Measurements from ENCODE around the gene RAD51B. TPM values are rescaled to one million over a fixed set of nuclear protein-coding genes. Genes with fewer than 3 reads are reported as not detected.

The RAD51B gene
- total and polyA plus RNA-seq, 2 of the 13 experiments (the other 11 are each of a cell fraction or from before 2014, with no cell fraction given) = 7.0 to 9.5 TPM

DNA sequence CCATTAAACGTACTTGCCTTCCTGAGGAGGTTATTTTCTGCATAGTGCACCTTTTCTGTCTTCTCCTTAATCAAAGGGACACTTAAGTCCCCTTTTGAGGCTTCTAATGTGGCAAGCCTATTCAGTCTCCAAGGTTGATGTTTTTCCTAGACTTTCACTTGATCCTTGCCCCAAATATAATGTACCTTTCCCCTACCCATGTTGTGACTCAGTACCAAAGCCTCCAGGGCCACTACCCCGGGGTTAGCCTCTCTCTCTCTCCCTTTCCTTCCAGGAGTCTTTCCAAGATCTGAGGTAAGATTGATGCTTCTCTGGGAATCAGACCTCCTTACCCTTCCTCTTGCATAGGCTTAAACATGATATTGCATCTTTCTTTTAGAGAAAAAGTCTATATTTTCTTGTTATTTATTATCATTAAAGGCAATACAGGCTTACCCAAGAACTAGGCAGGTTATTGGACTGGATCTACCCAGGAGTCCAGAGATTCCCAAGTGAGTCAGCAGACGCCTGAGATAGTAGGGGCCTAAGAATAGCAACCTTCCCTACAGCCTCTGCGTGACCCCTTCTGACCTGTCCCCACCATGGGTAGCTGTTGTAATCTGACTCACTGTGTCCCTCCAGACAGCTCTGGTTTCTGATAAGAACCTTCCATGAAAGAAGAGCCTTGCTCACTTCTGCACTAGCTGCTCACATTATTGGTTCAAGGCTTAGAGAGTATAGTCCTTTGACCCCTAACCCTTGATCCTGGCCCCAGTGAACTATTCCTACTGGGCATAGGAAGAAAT is 800.4 kb downstream of the RAD51B start (continued):
- TF ChIP-seq, protein P1, sequence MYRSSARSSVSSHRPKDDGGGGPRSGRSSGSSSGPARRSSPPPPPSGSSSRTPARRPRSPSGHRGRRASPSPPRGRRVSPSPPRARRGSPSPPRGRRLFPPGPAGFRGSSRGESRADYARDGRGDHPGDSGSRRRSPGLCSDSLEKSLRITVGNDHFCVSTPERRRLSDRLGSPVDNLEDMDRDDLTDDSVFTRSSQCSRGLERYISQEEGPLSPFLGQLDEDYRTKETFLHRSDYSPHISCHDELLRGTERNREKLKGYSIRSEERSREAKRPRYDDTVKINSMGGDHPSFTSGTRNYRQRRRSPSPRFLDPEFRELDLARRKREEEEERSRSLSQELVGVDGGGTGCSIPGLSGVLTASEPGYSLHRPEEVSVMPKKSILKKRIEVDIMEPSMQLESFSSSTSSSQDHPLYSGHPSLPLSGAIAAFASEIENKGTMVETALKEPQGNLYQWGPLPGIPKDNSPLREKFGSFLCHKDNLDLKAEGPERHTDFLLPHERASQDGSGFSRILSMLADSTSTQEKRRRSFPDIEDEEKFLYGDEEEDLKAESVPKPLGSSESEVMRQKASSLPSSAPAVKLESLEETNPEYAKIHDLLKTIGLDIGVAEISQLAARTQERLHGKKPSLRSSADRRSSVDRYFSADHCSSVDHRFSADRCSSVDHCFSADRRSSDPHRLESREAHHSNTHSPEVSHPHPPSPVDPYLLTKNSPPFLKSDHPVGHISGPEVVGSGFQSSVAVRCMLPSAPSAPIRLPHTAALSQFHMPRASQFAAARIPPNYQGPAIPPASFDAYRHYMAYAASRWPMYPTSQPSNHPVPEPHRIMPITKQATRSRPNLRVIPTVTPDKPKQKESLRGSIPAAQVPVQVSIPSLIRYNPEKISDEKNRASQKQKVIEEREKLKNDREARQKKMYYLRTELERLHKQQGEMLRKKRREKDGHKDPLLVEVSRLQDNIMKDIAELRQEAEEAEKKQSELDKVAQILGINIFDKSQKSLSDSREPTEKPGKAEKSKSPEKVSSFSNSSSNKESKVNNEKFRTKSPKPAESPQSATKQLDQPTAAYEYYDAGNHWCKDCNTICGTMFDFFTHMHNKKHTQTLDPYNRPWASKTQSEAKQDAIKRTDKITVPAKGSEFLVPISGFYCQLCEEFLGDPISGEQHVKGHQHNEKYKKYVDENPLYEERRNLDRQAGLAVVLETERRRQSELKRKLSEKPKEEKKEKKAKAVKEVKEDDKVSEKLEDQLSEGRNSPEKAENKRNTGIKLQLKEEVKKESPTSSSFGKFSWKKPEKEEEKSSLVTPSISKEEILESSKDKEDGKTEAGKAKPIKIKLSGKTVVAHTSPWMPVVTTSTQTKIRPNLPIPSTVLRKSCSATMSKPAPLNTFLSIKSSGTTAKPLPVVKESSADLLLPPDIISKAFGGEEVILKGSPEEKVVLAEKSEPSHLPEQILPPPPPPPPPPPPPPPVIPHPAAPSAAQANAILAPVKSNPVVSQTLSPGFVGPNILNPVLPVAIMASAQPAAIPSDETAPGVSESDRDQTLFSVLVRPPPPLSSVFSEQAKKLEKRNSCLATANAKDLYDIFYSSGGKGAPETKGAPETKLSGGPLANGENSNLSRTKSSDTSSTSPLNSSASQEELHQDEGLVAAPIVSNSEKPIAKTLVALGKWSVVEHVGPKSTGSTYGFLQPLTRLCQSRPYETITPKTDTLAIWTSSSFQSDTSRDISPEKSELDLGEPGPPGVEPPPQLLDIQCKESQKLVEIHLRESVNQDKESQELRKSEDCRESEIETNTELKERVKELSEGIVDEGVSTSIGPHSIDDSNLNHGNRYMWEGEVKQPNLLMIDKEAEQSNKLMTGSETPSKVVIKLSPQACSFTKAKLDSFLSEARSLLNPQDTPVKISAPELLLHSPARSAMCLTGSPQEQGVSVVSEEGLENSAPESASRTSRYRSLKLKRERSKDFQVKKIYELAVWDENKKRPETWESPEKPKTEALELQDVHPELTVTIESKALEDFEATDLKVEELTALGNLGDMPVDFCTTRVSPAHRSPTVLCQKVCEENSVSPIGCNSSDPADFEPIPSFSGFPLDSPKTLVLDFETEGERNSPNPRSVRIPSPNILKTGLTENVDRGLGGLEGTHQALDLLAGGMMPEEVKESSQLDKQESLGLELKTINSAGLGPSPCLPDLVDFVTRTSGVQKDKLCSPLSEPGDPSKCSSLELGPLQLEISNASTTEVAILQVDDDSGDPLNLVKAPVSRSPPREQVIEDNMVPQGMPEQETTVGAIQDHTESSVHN (CRISPR knock-in tag; IDR thresholded peaks at IDR 0.05) = no peak
- TF ChIP-seq MAFK (conservative IDR thresholded peaks at IDR 0.05 in 1 of 2, IDR thresholded peaks at IDR 0.05 in 1 of 2; ENCODE audit: low read length in 2 of 2) = no peak
- TF ChIP-seq, protein P2, sequence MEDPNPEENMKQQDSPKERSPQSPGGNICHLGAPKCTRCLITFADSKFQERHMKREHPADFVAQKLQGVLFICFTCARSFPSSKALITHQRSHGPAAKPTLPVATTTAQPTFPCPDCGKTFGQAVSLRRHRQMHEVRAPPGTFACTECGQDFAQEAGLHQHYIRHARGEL (CRISPR knock-in tag; IDR thresholded peaks at IDR 0.05) = no peak
- no peak for TF ChIP-seq ZNF264 (CRISPR knock-in tag; IDR thresholded peaks at IDR 0.05)
- no peak for TF ChIP-seq TEAD3 (CRISPR knock-in tag; optimal IDR thresholded peaks at IDR 0.05; ENCODE audit: borderline replicate concordance)
- no peak for TF ChIP-seq ZSCAN21 (CRISPR knock-in tag; IDR thresholded peaks at IDR 0.05; ENCODE audit: borderline replicate concordance)
- TF ChIP-seq, protein P3, sequence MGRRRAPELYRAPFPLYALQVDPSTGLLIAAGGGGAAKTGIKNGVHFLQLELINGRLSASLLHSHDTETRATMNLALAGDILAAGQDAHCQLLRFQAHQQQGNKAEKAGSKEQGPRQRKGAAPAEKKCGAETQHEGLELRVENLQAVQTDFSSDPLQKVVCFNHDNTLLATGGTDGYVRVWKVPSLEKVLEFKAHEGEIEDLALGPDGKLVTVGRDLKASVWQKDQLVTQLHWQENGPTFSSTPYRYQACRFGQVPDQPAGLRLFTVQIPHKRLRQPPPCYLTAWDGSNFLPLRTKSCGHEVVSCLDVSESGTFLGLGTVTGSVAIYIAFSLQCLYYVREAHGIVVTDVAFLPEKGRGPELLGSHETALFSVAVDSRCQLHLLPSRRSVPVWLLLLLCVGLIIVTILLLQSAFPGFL (CRISPR knock-in tag; IDR thresholded peaks at IDR 0.05) = no peak
- TF ChIP-seq U2AF2 (IDR thresholded peaks at IDR 0.05; ENCODE audit: low read depth, low read length) = no peak
- TF ChIP-seq ARID4A (CRISPR knock-in tag; IDR thresholded peaks at IDR 0.05; ENCODE audit: borderline replicate concordance) = no peak
- TF ChIP-seq ZFP62 (CRISPR knock-in tag; IDR thresholded peaks at IDR 0.05) = no peak
- no peak for TF ChIP-seq ZMAT3 (CRISPR knock-in tag; conservative IDR thresholded peaks at IDR 0.05)

All from HepG2 (cell line).